ENCODE results near the gene CCL4. TPM values are rescaled to one million over a fixed set of nuclear protein-coding genes. Genes with fewer than 3 reads are reported as not detected.
"Not testable (repeated sequence)": the region's sequence is repeated elsewhere in the genome, so short reads cannot be mapped to it uniquely, and the experiment has no call there.

Gene CCL4
- total RNA-seq, 1 experiment from 2014 or later = not detected

DNA sequence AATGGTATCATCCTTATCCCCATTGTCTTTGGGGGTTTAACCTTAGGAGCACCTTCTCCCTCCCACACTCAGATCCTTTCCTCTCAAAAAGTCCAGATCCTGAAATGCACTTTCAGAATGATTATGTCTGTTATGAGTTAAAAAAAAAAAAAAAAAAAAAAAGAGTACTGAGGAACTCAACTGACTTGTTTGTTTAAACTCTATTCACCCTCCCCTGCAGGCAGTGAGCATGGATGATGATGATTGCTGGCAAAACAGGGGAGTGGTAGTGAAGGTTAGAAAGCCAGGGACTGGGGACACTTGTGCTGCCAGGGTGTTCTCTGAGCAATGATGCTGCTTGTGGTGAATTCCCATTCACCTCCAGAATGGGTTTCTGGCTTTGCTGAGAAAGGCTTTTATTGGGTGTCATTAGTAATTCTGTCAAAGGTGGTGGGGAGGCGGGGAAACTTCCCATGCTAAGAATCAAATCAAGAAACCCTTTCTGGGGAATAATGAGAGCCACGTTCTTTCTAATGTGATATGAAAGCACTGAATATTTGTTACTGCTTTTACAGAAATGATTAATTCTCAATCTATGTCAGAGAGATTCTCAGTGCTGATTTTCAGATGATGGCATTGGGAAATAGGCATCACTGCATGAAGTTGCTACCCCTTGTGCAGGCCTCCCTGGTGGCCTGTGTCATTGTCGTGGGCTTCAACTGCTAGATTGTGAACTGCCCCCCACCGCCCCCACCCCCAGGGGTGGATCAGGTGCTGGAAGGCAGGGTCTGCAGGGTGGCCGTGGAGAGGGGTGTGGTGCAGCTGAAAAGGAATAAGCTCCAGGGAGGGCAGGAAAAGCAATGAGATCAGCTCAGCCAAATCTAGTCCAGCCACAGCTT lies 14.1 kb downstream of the CCL4 start:
- DNase-seq (ENCODE audit: low spot score) = no peak

DNA sequence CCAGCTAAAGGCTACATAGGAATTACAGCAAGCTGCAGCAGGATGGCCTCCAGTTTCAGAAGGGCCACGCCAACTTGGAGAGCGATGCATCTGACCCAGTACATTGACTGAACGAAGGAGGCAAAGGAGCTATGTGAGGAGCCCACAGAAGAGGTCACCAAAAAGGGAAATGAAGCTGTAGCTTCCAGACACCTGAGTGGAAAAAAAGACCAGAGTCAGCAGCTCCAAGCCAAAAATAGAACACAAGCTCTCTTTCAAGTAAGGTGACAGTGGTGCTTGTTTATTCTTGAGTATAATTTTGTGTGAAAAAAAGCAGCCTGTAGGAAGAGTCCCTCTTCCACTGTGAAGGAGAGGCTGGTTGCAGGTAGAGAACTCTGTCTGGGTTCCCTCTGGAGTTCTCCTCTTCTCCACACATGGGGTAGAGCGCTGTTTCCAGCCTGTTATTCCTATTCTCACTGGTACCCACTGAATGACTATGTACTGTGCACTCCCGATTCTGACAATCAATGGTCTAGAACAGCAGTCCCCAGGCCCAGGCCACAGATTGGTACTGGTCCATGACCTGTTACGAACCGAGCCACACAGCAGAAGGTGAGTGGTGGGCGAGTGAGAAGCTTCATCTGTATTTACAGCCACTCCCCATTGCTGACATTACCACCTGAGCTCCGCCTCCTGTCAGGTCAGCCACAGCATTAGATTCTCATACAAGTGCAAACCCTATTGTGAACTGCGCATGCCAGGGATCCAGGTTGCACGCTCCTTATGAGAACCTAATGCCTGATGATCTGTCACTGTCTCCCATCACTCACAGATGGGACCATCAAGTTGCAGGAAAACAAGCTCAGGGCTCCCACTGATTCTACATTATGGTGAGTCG lies 15.1 kb downstream of the CCL4 start:
- peak; percentile 49 for DNase-seq (ENCODE audit: low spot score)

DNA sequence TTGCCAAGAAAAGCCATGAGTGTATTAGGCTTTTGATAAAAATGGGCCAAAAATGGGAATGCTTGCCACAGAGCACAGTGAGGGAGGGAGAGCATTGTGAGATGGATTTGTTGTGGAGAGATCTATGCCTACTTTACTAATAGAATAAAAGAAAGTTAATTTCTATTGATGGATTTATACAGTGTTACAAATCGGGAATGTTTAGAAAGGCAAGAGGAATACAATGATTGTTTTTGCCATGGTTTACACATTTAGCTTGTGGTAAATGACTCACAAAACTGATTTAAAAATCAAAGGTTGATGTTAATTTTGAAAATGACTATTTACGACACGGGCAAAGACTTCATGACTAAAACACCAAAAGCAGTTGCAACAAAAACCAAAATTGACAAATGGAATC lies 16.6 kb downstream of the CCL4 start:
- DNase-seq (ENCODE audit: low spot score) = no peak

- not testable (repeated sequence) for DNase-seq (ENCODE audit: low spot score)
Measured at GRCh38 chr17:36121099-36121498, 17.5 kb downstream of the CCL4 start.

DNA sequence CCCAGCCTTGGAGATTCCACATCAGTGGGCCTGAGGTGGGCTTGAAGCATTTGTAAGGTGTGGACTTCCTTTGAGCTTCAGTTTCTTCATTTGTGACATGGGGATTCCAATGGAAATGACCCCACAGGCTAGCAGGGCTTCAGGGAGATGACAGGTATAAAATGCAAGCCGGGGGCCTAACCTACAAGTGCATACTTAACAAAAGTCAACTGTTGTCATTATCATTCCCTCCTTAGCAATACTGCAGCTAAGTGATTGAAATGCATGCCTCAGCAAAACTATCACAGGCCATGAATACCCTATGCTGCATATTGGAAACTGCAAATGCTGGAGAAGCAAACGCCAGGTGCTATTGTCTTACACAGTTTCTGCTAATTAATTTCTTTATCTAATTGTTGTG lies 19.8 kb downstream of the CCL4 start:
- no peak for DNase-seq (ENCODE audit: low spot score)

DNA sequence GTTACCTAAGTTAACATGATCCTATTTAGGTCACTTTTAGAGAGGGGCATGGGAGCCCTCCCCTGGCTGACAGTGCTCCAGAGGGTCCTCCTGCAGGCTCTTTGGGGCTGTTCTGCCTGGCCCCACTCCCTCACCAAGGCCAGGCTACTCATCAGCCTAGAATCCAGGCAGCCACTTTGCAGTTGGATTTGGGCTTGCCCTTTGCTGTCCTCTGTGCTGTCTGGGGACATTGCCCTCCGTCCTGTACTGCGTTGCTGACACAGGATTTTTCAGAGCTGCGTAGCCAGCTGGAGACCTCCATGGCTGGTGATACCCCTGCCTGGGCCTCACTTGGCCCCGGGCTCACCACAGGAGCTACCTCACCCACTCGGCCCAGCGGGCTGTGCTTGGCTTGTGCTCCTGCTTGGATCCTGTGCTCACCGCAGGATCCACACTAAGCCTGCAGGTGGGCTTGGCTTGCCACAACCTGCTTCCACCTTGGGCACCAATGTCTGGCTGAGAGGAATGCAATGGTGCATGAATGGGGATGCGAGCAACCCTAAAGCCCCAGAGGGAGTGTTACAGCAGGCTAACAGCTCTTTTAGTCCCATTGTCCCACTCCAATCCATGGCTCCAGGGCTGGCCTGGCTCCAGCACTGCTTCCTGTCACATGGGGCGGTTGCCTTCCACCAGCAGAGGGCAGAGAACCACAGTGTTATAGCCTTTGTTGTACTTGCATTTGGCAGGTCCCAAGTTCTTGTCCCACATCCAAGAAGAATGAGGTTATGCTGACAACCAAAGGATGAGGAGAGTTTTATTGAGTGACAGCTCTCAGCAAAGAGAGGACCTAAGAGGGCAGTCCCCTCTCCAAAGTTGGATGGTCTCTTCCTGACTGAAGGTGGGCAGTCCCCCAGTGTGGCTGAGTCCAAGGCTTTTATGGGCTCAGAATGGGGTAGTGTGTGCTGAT lies 21.5 kb downstream of the CCL4 start:
- peak; percentile 58 for DNase-seq (ENCODE audit: low spot score)

- no peak for DNase-seq (ENCODE audit: low spot score)
Measured at GRCh38 chr17:36127199-36127893, 23.7 kb downstream of the CCL4 start.

DNA sequence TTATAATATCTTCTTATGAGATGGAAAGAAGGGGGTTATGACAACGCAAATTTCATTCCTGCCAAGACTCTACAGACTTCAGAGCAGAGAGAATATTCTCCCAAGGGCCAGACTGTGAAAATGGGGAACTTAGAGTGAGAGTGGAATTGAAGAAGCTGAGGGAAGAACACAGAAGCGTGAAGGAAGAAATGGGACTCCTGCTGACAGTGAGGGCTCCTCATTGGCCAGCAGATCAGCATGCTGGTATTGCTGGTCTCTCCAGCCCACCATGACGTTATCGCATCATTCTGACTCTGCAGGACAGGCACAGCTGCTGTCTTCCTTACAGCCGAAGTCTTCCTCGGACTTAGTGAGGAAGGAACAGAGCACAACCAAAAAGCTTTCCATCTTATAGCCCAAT lies 24.3 kb downstream of the CCL4 start:
- no peak for DNase-seq (ENCODE audit: low spot score)

GRCh38 chr17:36128411-36128978 lies 24.9 kb downstream of the CCL4 start:
- DNase-seq (ENCODE audit: low spot score) = no peak

- no peak for DNase-seq (ENCODE audit: low spot score)
Measured at GRCh38 chr17:36129616-36130015, 26.0 kb downstream of the CCL4 start.

- DNase-seq (ENCODE audit: low spot score) = no peak
Measured at GRCh38 chr17:36130346-36130745, 26.7 kb downstream of the CCL4 start.

- DNase-seq (ENCODE audit: low spot score) = peak; percentile 62
Measured at GRCh38 chr17:36131421-36131820, 27.8 kb downstream of the CCL4 start.

- no peak for DNase-seq (ENCODE audit: low spot score)
Measured at GRCh38 chr17:36131931-36132330, 28.3 kb downstream of the CCL4 start.

- DNase-seq (ENCODE audit: low spot score) = no peak
Measured at GRCh38 chr17:36132421-36132831, 28.8 kb downstream of the CCL4 start.

GRCh38 chr17:36133602-36134236 lies 30.1 kb downstream of the CCL4 start:
- DNase-seq (ENCODE audit: low spot score) = peak; percentile 81

GRCh38 chr17:36135465-36135864 lies 31.8 kb downstream of the CCL4 start:
- no peak for DNase-seq (ENCODE audit: low spot score)

DNA sequence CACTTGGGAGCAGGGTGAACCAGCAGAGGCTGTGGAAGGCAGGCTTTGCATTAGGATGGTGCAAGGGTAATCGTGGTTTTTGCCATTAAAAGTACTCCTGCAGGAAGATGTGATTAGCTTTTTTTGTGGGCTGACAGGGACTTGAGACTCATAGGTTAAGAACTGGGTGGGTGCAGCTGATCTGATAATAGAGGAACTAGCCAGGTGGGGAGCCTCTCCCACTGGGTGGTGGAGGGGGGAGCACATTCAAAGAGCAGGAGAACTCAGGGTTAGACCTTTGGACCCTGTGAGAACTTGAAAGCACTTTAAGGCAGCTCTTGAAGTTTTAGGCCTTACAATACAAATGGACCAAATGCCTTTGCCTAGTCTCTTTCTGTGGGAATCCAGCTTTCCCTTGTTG lies 32.4 kb downstream of the CCL4 start:
- peak; percentile 83 for DNase-seq (ENCODE audit: low spot score)

- no peak for DNase-seq (ENCODE audit: low spot score)
Measured at GRCh38 chr17:36136439-36136838, 32.8 kb downstream of the CCL4 start.

- DNase-seq (ENCODE audit: low spot score) = no peak
Measured at GRCh38 chr17:36142235-36142634, 38.6 kb downstream of the CCL4 start.

DNA sequence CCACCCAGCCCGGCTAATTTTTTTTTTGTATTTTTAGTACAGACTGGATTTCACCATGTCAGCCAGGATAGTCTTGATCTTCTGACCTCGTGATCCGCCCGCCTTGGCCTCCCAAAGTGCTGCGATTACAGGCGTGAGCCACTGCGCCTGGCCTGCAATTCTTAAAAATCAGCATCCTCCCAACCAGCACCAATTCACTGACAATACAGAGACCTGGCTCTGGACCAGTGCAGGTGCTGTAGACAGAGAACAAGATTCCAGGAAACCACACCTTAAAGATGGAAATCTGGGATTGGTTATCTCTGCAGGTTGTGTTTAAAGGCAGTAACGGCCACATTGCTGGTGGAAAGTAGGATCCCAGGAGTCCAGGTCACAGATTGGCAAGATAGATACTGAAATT lies 39.2 kb downstream of the CCL4 start:
- no peak for DNase-seq (ENCODE audit: low spot score)
